H1 (cell line): ENCODE measurements around the gene MBD4.
A peak's percentile ranks its signal among the peaks of the same experiment; 100 is the strongest.

Experiments
- CHD1 ChIP-seq: IDR thresholded peaks from 2 replicates; pipeline ENCODE4 v1.6.1; 2012; ENCODE audit warnings: low read depth, low read length, improper control_type of control experiment
- CTCF ChIP-seq, 3 experiments: IDR thresholded peaks; 1 replicate in 2 of 3; 2 replicates in 1 of 3; pipeline versions ENCODE4 v1.5.1 to v1.6.1; 2011; ENCODE audit warnings: low read length in 3 of 3, mild to moderate bottlenecking in 3 of 3, inconsistent platforms in 2 of 3, low read depth in 1 of 3, moderate library complexity in 1 of 3; ENCODE audit not compliant: insufficient read depth in 1 of 3; ENCODE audit errors: control extremely low read depth in 1 of 3
- EGR1 ChIP-seq: IDR thresholded peaks from 2 replicates; pipeline ENCODE4 v1.6.1; 2011; ENCODE audit warnings: low read depth, low read length, borderline replicate concordance
- GABPA ChIP-seq: IDR thresholded peaks from 2 replicates; pipeline ENCODE4 v1.6.1; 2011; ENCODE audit warnings: mild to moderate bottlenecking, low read length, moderate library complexity, borderline replicate concordance; ENCODE audit not compliant: insufficient read depth

GRCh38 chr3:129399145-129399894, 40.4 kb downstream of the MBD4 start:
- TF ChIP-seq GABPA: peak; percentile 90
- TF ChIP-seq CTCF (IDR thresholded peaks at IDR 0.05; ENCODE audit: control extremely low read depth in 1 of 3, insufficient read depth in 1 of 3, low read depth in 1 of 3, low read length in 3 of 3): peak; percentile 58 to 85 (median 65)
- TF ChIP-seq CHD1: no peak
- peak; percentile 89 for TF ChIP-seq EGR1
